ENCODE data around the gene EPHA5.

EPHA5 gene

GRCh38 chr4:65495439-65495838, 174.8 kb downstream of the EPHA5 start:
- DNase-seq (ENCODE audit: low read depth in 2 of 2): no peak

- DNase-seq (ENCODE audit: low read depth in 2 of 2): no peak
Observed at GRCh38 chr4:65482410-65482809, 187.9 kb downstream of the EPHA5 start.

- no peak for DNase-seq (ENCODE audit: low read depth in 2 of 2)
Observed at GRCh38 chr4:65472531-65472930, 197.8 kb downstream of the EPHA5 start.

GRCh38 chr4:65467068-65467680, 203.1 kb downstream of the EPHA5 start:
- no peak for DNase-seq (ENCODE audit: low read depth in 2 of 2)

GRCh38 chr4:65461781-65462180, 208.5 kb downstream of the EPHA5 start:
- DNase-seq (ENCODE audit: low read depth in 2 of 2): no peak

- no peak for DNase-seq (ENCODE audit: low read depth in 2 of 2)
Observed at GRCh38 chr4:65457011-65457410, 213.3 kb downstream of the EPHA5 start.

- no peak for DNase-seq (ENCODE audit: low read depth in 2 of 2)
Observed at GRCh38 chr4:65456579-65456978, 213.7 kb downstream of the EPHA5 start.

GRCh38 chr4:65453398-65453797, 216.9 kb downstream of the EPHA5 start:
- no peak for DNase-seq (ENCODE audit: low read depth in 2 of 2)

GRCh38 chr4:65450899-65451298, 219.4 kb downstream of the EPHA5 start:
- DNase-seq (ENCODE audit: low read depth in 2 of 2): no peak

- no peak for DNase-seq (ENCODE audit: low read depth in 2 of 2)
Observed at GRCh38 chr4:65437102-65437501, 233.2 kb downstream of the EPHA5 start.

GRCh38 chr4:65422109-65422508, 248.2 kb downstream of the EPHA5 start:
- no peak for DNase-seq (ENCODE audit: low read depth in 2 of 2)

GRCh38 chr4:65420036-65420435, 250.3 kb downstream of the EPHA5 start:
- DNase-seq (ENCODE audit: low read depth in 2 of 2): no peak

- no peak for DNase-seq (ENCODE audit: low read depth in 2 of 2)
Observed at GRCh38 chr4:65416891-65417290, 253.4 kb downstream of the EPHA5 start.

- DNase-seq (ENCODE audit: low read depth in 2 of 2): no peak
Observed at GRCh38 chr4:65407483-65407882, 262.8 kb downstream of the EPHA5 start.

- no peak for DNase-seq (ENCODE audit: low read depth in 2 of 2)
Observed at GRCh38 chr4:65401083-65401482, 269.2 kb downstream of the EPHA5 start.

GRCh38 chr4:65399084-65399483, 271.2 kb downstream of the EPHA5 start:
- no peak for DNase-seq (ENCODE audit: low read depth in 2 of 2)

GRCh38 chr4:65393078-65393477, 277.2 kb downstream of the EPHA5 start:
- DNase-seq (ENCODE audit: low read depth in 2 of 2): no peak

GRCh38 chr4:65392488-65392887, 277.8 kb downstream of the EPHA5 start:
- DNase-seq (ENCODE audit: low read depth in 2 of 2): no peak

GRCh38 chr4:65391814-65392213, 278.5 kb downstream of the EPHA5 start:
- DNase-seq (ENCODE audit: low read depth in 2 of 2): no peak

- no peak for DNase-seq (ENCODE audit: low read depth in 2 of 2)
Observed at GRCh38 chr4:65391382-65391781, 278.9 kb downstream of the EPHA5 start.

- no peak for DNase-seq (ENCODE audit: low read depth in 2 of 2)
Observed at GRCh38 chr4:65386927-65387326, 283.4 kb downstream of the EPHA5 start.

GRCh38 chr4:65383589-65384305, 286.5 kb downstream of the EPHA5 start:
- no peak for DNase-seq (ENCODE audit: low read depth in 2 of 2)

GRCh38 chr4:65381648-65382047, 288.6 kb downstream of the EPHA5 start:
- DNase-seq (ENCODE audit: low read depth in 2 of 2): no peak

GRCh38 chr4:65370709-65371108, 299.6 kb downstream of the EPHA5 start:
- DNase-seq (ENCODE audit: low read depth in 2 of 2): no peak
